SK-N-SH (cell line): ENCODE measurements around the gene PTRH2. TPM values are rescaled to one million over a fixed set of nuclear protein-coding genes. Genes with fewer than 3 reads are reported as not detected.
"Not testable (repeated sequence)": the region's sequence is repeated elsewhere in the genome, so short reads cannot be mapped to it uniquely, and the experiment has no call there.

Experiments
- CTCF ChIA-PET: fragments of 300-600, 350-600 bp; formaldehyde crosslinking; extraction: SDS; loops from one replicate; lab custom pipeline; 2021; lab: Yijun Ruan, JAX
- POLR2A ChIA-PET: fragments of 350-600 bp; sonication (Branson Sonifier 250); formaldehyde crosslinking; extraction: SDS; loops from one replicate; lab custom pipeline; 2020; ENCODE audit warnings: antibody characterized with exemption, inconsistent platforms; lab: Yijun Ruan, JAX
- DNase-seq: peaks from one replicate; pipeline ENCODE4 v3.0.0; 2012
- H2AFZ ChIP-seq: fragments of 200-600 bp; sonication (generic); 2 replicates; pipeline ENCODE4 v1.8.1; 2016; ENCODE audit warnings: antibody characterized with exemption, mild to moderate bottlenecking, low read depth
- H3F3A ChIP-seq: fragments of 200-600 bp; sonication (generic); replicated peaks from 2 replicates; pipeline ENCODE3; 2016; ENCODE audit warnings: antibody characterized with exemption, mild to moderate bottlenecking; ENCODE audit not compliant: insufficient read depth
- H3K27ac ChIP-seq, 2 experiments: fragments of 200-500 bp in 1 of 2; fragments of 200-600 bp in 1 of 2; sonication (Bioruptor generic) in 1 of 2; sonication (generic), shearing (Covaris generic) in 1 of 2; 2 replicates each; pipeline versions ENCODE4 v1.5.1 to v1.6.1; 2014 to 2016; ENCODE audit warnings: low read depth in 2 of 2, inconsistent platforms in 1 of 2, low read length in 1 of 2, mild to moderate bottlenecking in 1 of 2, mixed read lengths in 1 of 2
- H3K27me3 ChIP-seq: fragments of 200-600 bp; sonication (generic), shearing (Covaris generic); 2 replicates; pipeline ENCODE4 v1.6.1; 2016; ENCODE audit warnings: mixed run types; ENCODE audit not compliant: insufficient read depth
- H3K36me3 ChIP-seq, 2 experiments: fragments of 200-500 bp in 1 of 2; fragments of 200-600 bp in 1 of 2; sonication (Bioruptor generic) in 1 of 2; sonication (generic) in 1 of 2; replicated peaks in 1 of 2; 2 replicates each; pipeline versions ENCODE3 to v1.5.1; 2014 to 2016; ENCODE audit warnings: low read length in 1 of 2, mild to moderate bottlenecking in 1 of 2; ENCODE audit not compliant: insufficient read depth in 2 of 2, control insufficient read depth in 1 of 2
- H3K4me1 ChIP-seq, 2 experiments: fragments of 200-500 bp in 1 of 2; fragments of 200-600 bp in 1 of 2; sonication (Bioruptor generic) in 1 of 2; sonication (generic), shearing (Covaris generic) in 1 of 2; 2 replicates each; pipeline versions ENCODE4 v1.5.1 to v1.6.1; 2014 to 2016; ENCODE audit warnings: low read depth in 1 of 2, low read length in 1 of 2, mixed run types in 1 of 2; ENCODE audit not compliant: insufficient read depth in 2 of 2, control insufficient read depth in 1 of 2
- H3K4me2 ChIP-seq: fragments of 200-600 bp; sonication (generic), shearing (Covaris generic); 2 replicates; pipeline ENCODE4 v1.6.1; 2017; ENCODE audit warnings: mixed run types
- H3K4me3 ChIP-seq, 2 experiments: fragments of 200-500 bp in 1 of 2; fragments of 200-600 bp in 1 of 2; sonication (Bioruptor generic) in 1 of 2; sonication (generic), shearing (Covaris generic) in 1 of 2; 2 replicates each; pipeline versions ENCODE4 v1.5.1 to v1.8.1; 2014 to 2016; ENCODE audit warnings: low read depth in 2 of 2, inconsistent platforms in 1 of 2, low read length in 1 of 2, mild to moderate bottlenecking in 1 of 2, mixed read lengths in 1 of 2, moderate library complexity in 1 of 2
- H3K79me2 ChIP-seq: fragments of 200-600 bp; sonication (generic); 2 replicates; pipeline ENCODE4 v1.8.1; 2017; ENCODE audit warnings: mild to moderate bottlenecking; ENCODE audit not compliant: insufficient read depth
- H3K9ac ChIP-seq: fragments of 200-600 bp; sonication (generic); 2 replicates; pipeline ENCODE4 v1.6.1; 2017; ENCODE audit warnings: mixed run types
- H3K9me2 ChIP-seq: fragments of 200-600 bp; sonication (generic); 2 replicates; pipeline ENCODE4 v1.6.1; 2017; ENCODE audit warnings: mixed run types
- H3K9me3 ChIP-seq: fragments of 200-600 bp; sonication (generic); 2 replicates; pipeline ENCODE4 v1.6.1; 2017; ENCODE audit warnings: mixed run types, mild to moderate bottlenecking, moderate library complexity
- H4K20me1 ChIP-seq: fragments of 200-600 bp; sonication (generic); 2 replicates; pipeline ENCODE4 v1.6.1; 2017; ENCODE audit warnings: mild to moderate bottlenecking, mixed run types; ENCODE audit not compliant: insufficient read depth
- CHD2 ChIP-seq: fragments of 150-350 bp; IDR thresholded peaks from 2 replicates; pipeline ENCODE4 v1.6.1; 2018; ENCODE audit warnings: low read length; ENCODE audit not compliant: partially characterized antibody
- ELF1 ChIP-seq: IDR thresholded peaks from 2 replicates; pipeline ENCODE4 v1.4.0; 2012
- EP300 ChIP-seq, 2 experiments: IDR thresholded peaks; 2 replicates each; pipeline versions ENCODE4 v1.4.0 to v1.6.1; 2012; ENCODE audit warnings: borderline replicate concordance in 1 of 2, low read depth in 1 of 2, low read length in 1 of 2
- EZH2phosphoT487 ChIP-seq: fragments of 200-600 bp; sonication (generic); IDR thresholded peaks from 2 replicates; pipeline ENCODE4 v1.6.1; 2017; ENCODE audit warnings: low read depth, mixed run types, mild to moderate bottlenecking, antibody characterized with exemption, moderate library complexity, borderline replicate concordance
- FOSL2 ChIP-seq: IDR thresholded peaks from 2 replicates; pipeline ENCODE4 v1.4.0; 2012; ENCODE audit warnings: low read depth, mild to moderate bottlenecking, moderate library complexity, borderline replicate concordance
- FOXJ3 ChIP-seq: sonication (generic); formaldehyde crosslinking; IDR thresholded peaks from 2 replicates; pipeline ENCODE4 v1.5.1; 2020; ENCODE audit warnings: mild to moderate bottlenecking, missing genetic modification reagents
- GABPA ChIP-seq: IDR thresholded peaks from 2 replicates; pipeline ENCODE4 v1.4.0; 2012; ENCODE audit warnings: low read depth, mild to moderate bottlenecking
- MAX ChIP-seq: IDR thresholded peaks from 2 replicates; pipeline ENCODE4 v1.4.0; 2012; ENCODE audit warnings: low read depth
- MEF2A ChIP-seq: IDR thresholded peaks from 2 replicates; pipeline ENCODE4 v1.4.0; 2012; ENCODE audit warnings: low read depth, borderline replicate concordance
- NFIC ChIP-seq: IDR thresholded peaks from 2 replicates; pipeline ENCODE4 v1.4.0; 2012; ENCODE audit warnings: borderline replicate concordance
- NRF1 ChIP-seq: IDR thresholded peaks from 2 replicates; pipeline ENCODE4 v1.6.1; 2012; ENCODE audit warnings: low read depth, mild to moderate bottlenecking, low read length
- SMC3 ChIP-seq: IDR thresholded peaks from 2 replicates; pipeline ENCODE4 v1.6.1; 2012; ENCODE audit warnings: low read depth, low read length, improper control_type of control experiment
- TEAD4 ChIP-seq: IDR thresholded peaks from 2 replicates; pipeline ENCODE4 v1.4.0; 2012; ENCODE audit warnings: mild to moderate bottlenecking, borderline replicate concordance; ENCODE audit not compliant: insufficient read depth
- USF1 ChIP-seq: IDR thresholded peaks from 2 replicates; pipeline ENCODE4 v1.4.0; 2012; ENCODE audit warnings: low read depth, borderline replicate concordance
- YY1 ChIP-seq: IDR thresholded peaks from 2 replicates; pipeline ENCODE4 v1.4.0; 2012; ENCODE audit warnings: low read depth, mild to moderate bottlenecking
- WGBS: methylation state at CpG from one replicate; pipeline ENCODE4 v1.1.6; 2017; ENCODE audit warnings: low lambda C conversion rate; 5-methylcytosine and 5-hydroxymethylcytosine counted together
- polyA plus RNA-seq, 3 experiments: library from polyadenylated mRNA; depleted of rRNA; stranded (reverse); fragments of >200 nt; gene quantifications; 2 replicates each; pipeline ENCODE4 v1.2.3, GENCODE V29; 2012
- TF ChIP-seq, protein P1 (sequence below): IDR thresholded peaks from 2 replicates; pipeline ENCODE4; 2012
- TF ChIP-seq, protein P2 (sequence below): IDR thresholded peaks from 2 replicates; pipeline ENCODE4 v1.6.1; 2012; ENCODE audit warnings: mild to moderate bottlenecking, low read depth, low read length, moderate library complexity
- TF ChIP-seq, protein P3 (sequence below): IDR thresholded peaks from 2 replicates; pipeline ENCODE4 v1.4.0; 2012; ENCODE audit warnings: low read depth, borderline replicate concordance

Gene PTRH2
- polyA plus RNA-seq, 1 of the 3 experiments (the other 2 are of a cell fraction), result 101 TPM

DNA sequence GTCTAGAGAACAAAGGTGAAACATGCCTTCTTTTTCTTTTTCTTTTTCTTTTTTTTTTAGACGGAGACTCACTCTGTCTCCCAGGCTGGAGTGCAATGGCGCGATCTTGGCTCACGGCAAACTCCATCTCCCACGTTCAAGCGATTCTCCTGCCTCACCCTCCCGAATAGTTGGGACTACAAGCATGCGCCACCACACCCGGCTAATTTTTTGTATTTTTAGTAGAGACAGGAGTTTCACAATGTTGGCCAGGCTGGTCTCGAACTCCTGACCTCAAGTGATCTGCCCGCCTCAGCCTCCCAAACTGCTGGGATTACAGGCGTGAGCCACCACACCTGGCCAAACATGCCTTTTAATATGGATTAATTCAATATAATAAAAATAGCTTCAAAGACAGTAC lies 47.8 kb upstream of the PTRH2 start:
- H3K9me3 ChIP-seq, H4K20me1 ChIP-seq, POLR2A ChIA-PET, H3K9me2 ChIP-seq, H3K4me3 ChIP-seq, H3K27me3 ChIP-seq, DNase-seq, H2AFZ ChIP-seq: not testable (repeated sequence)
- Histone ChIP-seq H3K27ac (peak overlapping the region; percentile 91 to 99; a peak in 3 of 4 replicates), H3K4me2 (peak overlapping the region; percentile 44), H3K79me2 (peaks cover 68% of the 10 kb centered on the region), H3K4me1 (peaks cover 0 to 40% of the 10 kb centered on the region in 2 experiments; a peak in 3 of 4 replicates), H3K36me3 (peaks cover 0 to 26% of the 10 kb centered on the region in 2 experiments), H3K9ac (peak overlapping the region; percentile 89), H3F3A (peaks cover 62% of the 10 kb centered on the region)
- WGBS, result 54% methylated on average over 12 of the region's 12 CpGs
- CTCF ChIA-PET, result interaction anchor here (0.6 to 4.6 kb wide), 12 partner anchors 7 to 606 kb away, joined by 3 to 33 read pairs (median 14); partner anchors contain the start of genes RPS6KB1 and TUBD1

DNA sequence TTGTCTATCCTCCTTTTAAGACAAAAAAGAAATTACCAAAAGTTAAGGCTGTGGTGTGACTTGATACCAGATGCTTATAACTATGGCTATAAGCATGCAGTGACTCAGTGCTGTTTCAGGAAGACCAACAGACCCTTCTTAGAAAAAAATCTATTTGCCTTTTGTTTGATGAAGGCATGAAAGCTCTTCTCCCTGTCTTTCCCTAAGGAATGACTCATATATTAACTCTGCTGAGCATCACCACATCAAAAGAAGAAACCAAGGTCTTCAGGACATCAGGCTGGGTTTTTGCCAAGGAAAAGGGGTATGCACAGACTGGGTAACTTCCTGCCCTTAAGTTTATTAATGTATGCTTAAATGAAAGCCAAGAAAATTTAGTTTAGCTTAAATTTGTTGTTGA lies 47.3 kb upstream of the PTRH2 start:
- ChIA-PET CTCF (interaction anchor here (1.0 to 4.6 kb wide), 20 partner anchors 8 to 282 kb away, joined by 3 to 33 read pairs (median 10); partner anchors contain the start of genes PTRH2, RPS6KB1, TUBD1 and VMP1), POLR2A (no interaction called here)
- Histone ChIP-seq H3K9ac (peak overlapping the region; percentile 89), H3K9me3 (no peaks in the 10 kb centered on the region), H3K4me3 (no peak overlapping the region), H3K9me2 (no peaks in the 10 kb centered on the region), H3K4me1 (peaks cover 0 to 40% of the 10 kb centered on the region in 2 experiments; a peak in 3 of 4 replicates), H3K27me3 (no peaks in the 10 kb centered on the region), H3F3A (peaks cover 62% of the 10 kb centered on the region), H3K36me3 (peaks cover 0 to 21% of the 10 kb centered on the region in 2 experiments), H2AFZ (no peak overlapping the region), H3K27ac (peak overlapping the region; percentile 91 to 99; a peak in 3 of 4 replicates), H3K79me2 (peaks cover 65% of the 10 kb centered on the region), H3K4me2 (peak overlapping the region; percentile 58), H4K20me1 (no peaks in the 10 kb centered on the region)
- no peak for DNase-seq
- TF ChIP-seq TEAD4 (peak; percentile 94), FOXJ3 (CRISPR knock-in tag) (no peak), MEF2A (peak; percentile 89), USF1 (peak; percentile 59; the same call in 1 of the 2 replicates), NRF1 (no peak), FOSL2 (peak; percentile 99), EZH2phosphoT487 (no peak), ELF1 (peak; percentile 74), SMC3 (peak; percentile 20; the same call in 1 of the 2 replicates), MAX (peak; percentile 89), NFIC (peak; percentile 99), YY1 (peak; percentile 62; the same call in 1 of the 2 replicates), GABPA (peak; percentile 40), EP300 (IDR thresholded peaks at IDR 0.05; ENCODE audit: borderline replicate concordance in 1 of 2, low read depth in 1 of 2, low read length in 1 of 2) (peak; percentile 89 to 100), CHD2 (no peak)
- TF ChIP-seq, protein P1, sequence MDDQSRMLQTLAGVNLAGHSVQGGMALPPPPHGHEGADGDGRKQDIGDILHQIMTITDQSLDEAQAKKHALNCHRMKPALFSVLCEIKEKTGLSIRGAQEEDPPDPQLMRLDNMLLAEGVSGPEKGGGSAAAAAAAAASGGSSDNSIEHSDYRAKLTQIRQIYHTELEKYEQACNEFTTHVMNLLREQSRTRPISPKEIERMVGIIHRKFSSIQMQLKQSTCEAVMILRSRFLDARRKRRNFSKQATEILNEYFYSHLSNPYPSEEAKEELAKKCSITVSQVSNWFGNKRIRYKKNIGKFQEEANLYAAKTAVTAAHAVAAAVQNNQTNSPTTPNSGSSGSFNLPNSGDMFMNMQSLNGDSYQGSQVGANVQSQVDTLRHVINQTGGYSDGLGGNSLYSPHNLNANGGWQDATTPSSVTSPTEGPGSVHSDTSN, result peak; percentile 97
- TF ChIP-seq, protein P2, sequence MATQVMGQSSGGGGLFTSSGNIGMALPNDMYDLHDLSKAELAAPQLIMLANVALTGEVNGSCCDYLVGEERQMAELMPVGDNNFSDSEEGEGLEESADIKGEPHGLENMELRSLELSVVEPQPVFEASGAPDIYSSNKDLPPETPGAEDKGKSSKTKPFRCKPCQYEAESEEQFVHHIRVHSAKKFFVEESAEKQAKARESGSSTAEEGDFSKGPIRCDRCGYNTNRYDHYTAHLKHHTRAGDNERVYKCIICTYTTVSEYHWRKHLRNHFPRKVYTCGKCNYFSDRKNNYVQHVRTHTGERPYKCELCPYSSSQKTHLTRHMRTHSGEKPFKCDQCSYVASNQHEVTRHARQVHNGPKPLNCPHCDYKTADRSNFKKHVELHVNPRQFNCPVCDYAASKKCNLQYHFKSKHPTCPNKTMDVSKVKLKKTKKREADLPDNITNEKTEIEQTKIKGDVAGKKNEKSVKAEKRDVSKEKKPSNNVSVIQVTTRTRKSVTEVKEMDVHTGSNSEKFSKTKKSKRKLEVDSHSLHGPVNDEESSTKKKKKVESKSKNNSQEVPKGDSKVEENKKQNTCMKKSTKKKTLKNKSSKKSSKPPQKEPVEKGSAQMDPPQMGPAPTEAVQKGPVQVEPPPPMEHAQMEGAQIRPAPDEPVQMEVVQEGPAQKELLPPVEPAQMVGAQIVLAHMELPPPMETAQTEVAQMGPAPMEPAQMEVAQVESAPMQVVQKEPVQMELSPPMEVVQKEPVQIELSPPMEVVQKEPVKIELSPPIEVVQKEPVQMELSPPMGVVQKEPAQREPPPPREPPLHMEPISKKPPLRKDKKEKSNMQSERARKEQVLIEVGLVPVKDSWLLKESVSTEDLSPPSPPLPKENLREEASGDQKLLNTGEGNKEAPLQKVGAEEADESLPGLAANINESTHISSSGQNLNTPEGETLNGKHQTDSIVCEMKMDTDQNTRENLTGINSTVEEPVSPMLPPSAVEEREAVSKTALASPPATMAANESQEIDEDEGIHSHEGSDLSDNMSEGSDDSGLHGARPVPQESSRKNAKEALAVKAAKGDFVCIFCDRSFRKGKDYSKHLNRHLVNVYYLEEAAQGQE, result peak; percentile 75
- TF ChIP-seq, protein P3, sequence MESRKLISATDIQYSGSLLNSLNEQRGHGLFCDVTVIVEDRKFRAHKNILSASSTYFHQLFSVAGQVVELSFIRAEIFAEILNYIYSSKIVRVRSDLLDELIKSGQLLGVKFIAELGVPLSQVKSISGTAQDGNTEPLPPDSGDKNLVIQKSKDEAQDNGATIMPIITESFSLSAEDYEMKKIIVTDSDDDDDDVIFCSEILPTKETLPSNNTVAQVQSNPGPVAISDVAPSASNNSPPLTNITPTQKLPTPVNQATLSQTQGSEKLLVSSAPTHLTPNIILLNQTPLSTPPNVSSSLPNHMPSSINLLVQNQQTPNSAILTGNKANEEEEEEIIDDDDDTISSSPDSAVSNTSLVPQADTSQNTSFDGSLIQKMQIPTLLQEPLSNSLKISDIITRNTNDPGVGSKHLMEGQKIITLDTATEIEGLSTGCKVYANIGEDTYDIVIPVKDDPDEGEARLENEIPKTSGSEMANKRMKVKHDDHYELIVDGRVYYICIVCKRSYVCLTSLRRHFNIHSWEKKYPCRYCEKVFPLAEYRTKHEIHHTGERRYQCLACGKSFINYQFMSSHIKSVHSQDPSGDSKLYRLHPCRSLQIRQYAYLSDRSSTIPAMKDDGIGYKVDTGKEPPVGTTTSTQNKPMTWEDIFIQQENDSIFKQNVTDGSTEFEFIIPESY, result peak; percentile 89
